K562 (cell line): Measurements from ENCODE around the gene ZNRF3. TPM values are rescaled to one million over a fixed set of nuclear protein-coding genes. Genes with fewer than 3 reads are reported as not detected.
"Not testable (repeated sequence)": the region's sequence is repeated elsewhere in the genome, so short reads cannot be mapped to it uniquely, and the experiment has no call there.

Experiments used
- ATAC-seq: fragments of 200-7000 bp; cut with Tn5 transposase; 3 replicates; pipeline ENCODE4 v1.9.1; 2020; ENCODE audit warnings: moderate library complexity
- BruUV-seq: library from RNA; stranded (reverse); fragments of 400-500 nt; replicated peaks from 2 replicates; lab custom pipeline; 2021; lab: Mats Ljungman, UMichigan
- CTCF ChIA-PET: fragments of 300-600 bp; formaldehyde crosslinking; extraction: SDS; loops from one replicate; lab custom pipeline; 2021; ENCODE audit warnings: low intra/inter-chr PET ratio; lab: Yijun Ruan, JAX
- POLR2A ChIA-PET: fragments of 300-600, 350-650 bp; sonication (Branson Sonifier 250); formaldehyde crosslinking; extraction: SDS; loops from one replicate; lab custom pipeline; 2021; ENCODE audit warnings: antibody characterized with exemption, inconsistent platforms; lab: Yijun Ruan, JAX
- DNase-seq, 4 experiments: peaks; one replicate each; pipeline versions ENCODE4 v3.0.0 to v3.0.0-alpha.2; 2011 to 2018; ENCODE audit warnings: low spot score in 3 of 4, mixed read lengths in 3 of 4; ENCODE audit errors: extremely low read depth in 1 of 4
- FAIRE-seq: peaks from 2 replicates; lab custom pipeline; 2011; peaks lifted over from hg19 to GRCh38; lab: Jason Lieb, UNC
- H2AFZ ChIP-seq: 2 replicates; pipeline ENCODE4 v1.6.0; 2011; ENCODE audit warnings: low read depth, low read length, control low read depth, inconsistent platforms
- H3K27ac ChIP-seq: fragments of 200-600 bp; 3 replicates; pipeline ENCODE4 v1.8.0; 2011; ENCODE audit warnings: low read depth, mild to moderate bottlenecking, control low read depth, inconsistent platforms, low read length, moderate library complexity, mixed read lengths; ENCODE audit errors: extremely low read depth
- H3K27me3 ChIP-seq, 2 experiments: fragments of 300-600 bp in 1 of 2; 2 replicates in 1 of 2; 3 replicates in 1 of 2; pipeline versions ENCODE4 v1.6.0 to v1.8.0; 2011; ENCODE audit warnings: inconsistent platforms in 2 of 2, low read length in 2 of 2, mild to moderate bottlenecking in 1 of 2, mixed read lengths in 1 of 2, moderate library complexity in 1 of 2; ENCODE audit not compliant: control insufficient read depth in 2 of 2, insufficient read depth in 2 of 2
- H3K36me3 ChIP-seq: fragments of 300-600 bp; 3 replicates; pipeline ENCODE4 v1.8.0; 2011; ENCODE audit warnings: mild to moderate bottlenecking, low read length, inconsistent platforms; ENCODE audit not compliant: control insufficient read depth, insufficient read depth
- H3K4me1 ChIP-seq, 2 experiments: fragments of 200-600 bp in 1 of 2; replicated peaks in 1 of 2; 2 replicates in 1 of 2; 3 replicates in 1 of 2; pipeline versions ENCODE4 v1.5.1 to v1.8.0; 2011; ENCODE audit warnings: inconsistent platforms in 2 of 2, low read length in 2 of 2, mild to moderate bottlenecking in 1 of 2, mixed read lengths in 1 of 2, moderate library complexity in 1 of 2; ENCODE audit not compliant: control insufficient read depth in 2 of 2, insufficient read depth in 2 of 2
- H3K4me2 ChIP-seq: 2 replicates; pipeline ENCODE4 v1.6.1; 2011; ENCODE audit warnings: low read length, control low read depth, inconsistent platforms, mixed read lengths; ENCODE audit not compliant: insufficient read depth
- H3K4me3 ChIP-seq: fragments of 200-600 bp; sonication (generic), shearing (Covaris generic); 2 replicates; pipeline ENCODE4 v1.5.1; 2016; ENCODE audit warnings: control low read depth, inconsistent platforms
- H3K79me2 ChIP-seq: fragments of 200-600 bp; 3 replicates; pipeline ENCODE4 v1.8.0; 2011; ENCODE audit warnings: low read length, inconsistent platforms; ENCODE audit not compliant: control insufficient read depth, insufficient read depth
- H3K9ac ChIP-seq, 2 experiments: 2 replicates each; pipeline versions ENCODE4 v1.6.0 to v1.6.1; 2011; ENCODE audit warnings: low read depth in 2 of 2, low read length in 2 of 2, control low read depth in 1 of 2, inconsistent platforms in 1 of 2, mild to moderate bottlenecking in 1 of 2, mixed read lengths in 1 of 2; ENCODE audit not compliant: insufficient read depth in 1 of 2
- H3K9me1 ChIP-seq: one replicate; pipeline ENCODE4 v1.6.0; 2011; ENCODE audit warnings: inconsistent platforms, mild to moderate bottlenecking, low read length, moderate library complexity; ENCODE audit not compliant: control insufficient read depth, insufficient read depth
- H3K9me3 ChIP-seq: replicated peaks from 2 replicates; pipeline ENCODE4 v1.5.1; 2011; ENCODE audit warnings: low read depth, low read length, inconsistent platforms; ENCODE audit not compliant: control insufficient read depth, insufficient read depth
- H4K20me1 ChIP-seq: replicated peaks from 2 replicates; pipeline ENCODE4 v1.6.1; 2011; ENCODE audit warnings: low read length, inconsistent platforms, mixed read lengths; ENCODE audit not compliant: control insufficient read depth, insufficient read depth
- KLF13 ChIP-seq: fragments of 450-650 bp; IDR thresholded peaks from 2 replicates; pipeline ENCODE4 v1.6.1; 2016; ENCODE audit warnings: missing genetic modification characterization, low read depth, mild to moderate bottlenecking, missing compliant biosample characterization, moderate library complexity, borderline replicate concordance
- NONO ChIP-seq, 2 experiments: fragments of 200-400 bp in 1 of 2; fragments of 450-650 bp in 1 of 2; formaldehyde crosslinking in 1 of 2; IDR thresholded peaks; 2 replicates each; pipeline ENCODE4 v1.6.1; 2017; ENCODE audit warnings: low read depth in 2 of 2, mild to moderate bottlenecking in 2 of 2, moderate library complexity in 2 of 2, low read length in 1 of 2
- RAD21 ChIP-seq, 2 experiments: fragments of 250-450 bp in 1 of 2; fragments of 450-650 bp in 1 of 2; sonication (Bioruptor Pico) in 1 of 2; formaldehyde crosslinking in 1 of 2; IDR thresholded peaks in 1 of 2; conservative IDR thresholded peaks in 1 of 2; 2 replicates each; pipeline versions ENCODE4 v1.4.0 to v1.8.0; 2020 to 2022; ENCODE audit warnings: mild to moderate bottlenecking in 2 of 2, moderate library complexity in 1 of 2
- WGBS: fragments of 100-300 bp; shearing (Covaris generic); methylation state at CpG from one replicate; pipeline ENCODE4 v1.1.6; 2016; ENCODE audit warnings: low coverage, mixed read lengths; ENCODE audit not compliant: insufficient coverage; ENCODE audit errors: missing lambda C conversion rate; 5-methylcytosine and 5-hydroxymethylcytosine counted together
- in situ Hi-C: fragments of 300-500 bp; cut with MboI; formaldehyde crosslinking; loops from 4 replicates; pipeline ENCODE4 v1.15.0; 2018; ENCODE audit warnings: inconsistent platforms, mixed read lengths
- intact Hi-C: fragments of 100-400 bp; cut with micrococcal nuclease; formaldehyde crosslinking; loops from 2 replicates; pipeline ENCODE4 v1.14.2; 2022
- polyA plus RNA-seq, 8 experiments: library from polyadenylated mRNA; depleted of rRNA in 4 of 8; stranded (reverse) in 5 of 8; unstranded in 3 of 8; fragments of >200 nt; fragmentation: Nextera tagmentation in 2 of 8; fragmentation: Illumina TruSeq in 1 of 8; extraction: Ambion mirVana in 2 of 8; extraction: Trizol in 1 of 8; gene quantifications; 2 replicates each; pipeline versions ENCODE4 v1.2.1 to v1.2.3, GENCODE V29; 2011 to 2014; ENCODE audit warnings: inconsistent platforms in 1 of 8, missing spikeins in 1 of 8
- total RNA-seq, 7 experiments: library from RNA; depleted of rRNA in 6 of 7; stranded (reverse); fragments of >200 nt in 6 of 7; fragmentation: Illumina TruSeq in 2 of 7; extraction: Trizol in 2 of 7; gene quantifications; 2 replicates each; pipeline versions ENCODE4 v1.2.1 to v1.2.3, GENCODE V29; 2011 to 2021; ENCODE audit warnings: low replicate concordance in 1 of 7
- TF ChIP-seq, protein P1 (sequence below), 2 experiments: fragments of 450-650 bp in 1 of 2; sonication (generic) in 1 of 2; formaldehyde crosslinking in 1 of 2; IDR thresholded peaks in 1 of 2; conservative IDR thresholded peaks in 1 of 2; 2 replicates each; pipeline versions ENCODE4 v1.6.1 to v1.8.1; 2016 to 2023; ENCODE audit warnings: mild to moderate bottlenecking in 2 of 2, moderate library complexity in 2 of 2, inconsistent platforms in 1 of 2, missing genetic modification reagents in 1 of 2
- TF ChIP-seq, protein P2 (sequence below), 3 experiments: fragments of 200-800 bp in 1 of 3; fragments of 250-450 bp in 1 of 3; fragments of 450-650 bp in 1 of 3; sonication (Bioruptor Pico) in 1 of 3; sonication (Bioruptor generic) in 1 of 3; formaldehyde crosslinking in 1 of 3; IDR thresholded peaks; 2 replicates each; pipeline versions ENCODE4 v1.6.1 to v1.8.0; 2016 to 2022; ENCODE audit warnings: mild to moderate bottlenecking in 2 of 3, missing genetic modification characterization in 2 of 3, missing compliant biosample characterization in 1 of 3, moderate library complexity in 1 of 3

The ZNRF3 gene
- total and polyA plus RNA-seq, 9 of the 15 experiments (the other 6 are each of a cell fraction or from before 2014, with no cell fraction given): 0.41 to 5.9 (median 1.7) TPM

DNA sequence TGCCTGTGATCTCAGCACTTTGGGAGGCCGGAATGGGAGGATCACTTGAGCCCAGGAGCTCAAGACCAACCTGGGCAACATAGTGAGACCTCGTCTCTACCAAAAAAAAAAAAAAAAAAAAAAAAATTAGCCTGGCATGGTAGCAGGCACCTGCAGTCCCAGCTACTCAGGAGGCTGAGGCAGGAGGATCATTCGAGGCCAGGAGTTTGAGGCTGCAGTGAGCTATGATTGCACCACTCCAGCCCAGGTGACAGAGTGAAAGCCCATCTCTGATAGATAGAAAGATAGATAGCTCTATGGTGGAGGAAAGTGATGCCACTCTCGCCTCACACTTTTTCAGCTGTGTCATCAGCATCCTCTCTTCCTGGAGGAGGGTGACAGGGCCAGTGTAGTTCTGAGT lies 156.3 kb downstream of the ZNRF3 start:
- intact Hi-C loops: loop anchor here (1.0 to 5.0 kb wide), 3 partner anchors 184 to 437 kb away; no protein-coding TSS in a partner anchor
- H3K4me3 ChIP-seq, H3K9me3 ChIP-seq, H3K9me1 ChIP-seq, BruUV-seq, H3K27me3 ChIP-seq, H3K4me1 ChIP-seq, H3K79me2 ChIP-seq, FAIRE-seq, H3K4me2 ChIP-seq, ATAC-seq, H3K27ac ChIP-seq, H4K20me1 ChIP-seq, DNase-seq, H2AFZ ChIP-seq, H3K36me3 ChIP-seq, H3K9ac ChIP-seq: not testable (repeated sequence)
- in situ Hi-C loops: loop anchor here (5.0 kb wide), 2 partner anchors 182 to 437 kb away; no protein-coding TSS in a partner anchor
- 45% methylated on average over 1 of the region's 4 CpGs for WGBS
- POLR2A ChIA-PET: interaction anchor here (0.6 to 1.2 kb wide), 3 partner anchors 163 to 239 kb away, joined by 3 to 4 read pairs (median 4); partner anchors contain the start of gene XBP1
- CTCF ChIA-PET: interaction anchor here (0.6 to 3.1 kb wide), 4 partner anchors 184 to 1153 kb away, joined by 3 to 33 read pairs (median 4); no protein-coding TSS in a partner anchor

DNA sequence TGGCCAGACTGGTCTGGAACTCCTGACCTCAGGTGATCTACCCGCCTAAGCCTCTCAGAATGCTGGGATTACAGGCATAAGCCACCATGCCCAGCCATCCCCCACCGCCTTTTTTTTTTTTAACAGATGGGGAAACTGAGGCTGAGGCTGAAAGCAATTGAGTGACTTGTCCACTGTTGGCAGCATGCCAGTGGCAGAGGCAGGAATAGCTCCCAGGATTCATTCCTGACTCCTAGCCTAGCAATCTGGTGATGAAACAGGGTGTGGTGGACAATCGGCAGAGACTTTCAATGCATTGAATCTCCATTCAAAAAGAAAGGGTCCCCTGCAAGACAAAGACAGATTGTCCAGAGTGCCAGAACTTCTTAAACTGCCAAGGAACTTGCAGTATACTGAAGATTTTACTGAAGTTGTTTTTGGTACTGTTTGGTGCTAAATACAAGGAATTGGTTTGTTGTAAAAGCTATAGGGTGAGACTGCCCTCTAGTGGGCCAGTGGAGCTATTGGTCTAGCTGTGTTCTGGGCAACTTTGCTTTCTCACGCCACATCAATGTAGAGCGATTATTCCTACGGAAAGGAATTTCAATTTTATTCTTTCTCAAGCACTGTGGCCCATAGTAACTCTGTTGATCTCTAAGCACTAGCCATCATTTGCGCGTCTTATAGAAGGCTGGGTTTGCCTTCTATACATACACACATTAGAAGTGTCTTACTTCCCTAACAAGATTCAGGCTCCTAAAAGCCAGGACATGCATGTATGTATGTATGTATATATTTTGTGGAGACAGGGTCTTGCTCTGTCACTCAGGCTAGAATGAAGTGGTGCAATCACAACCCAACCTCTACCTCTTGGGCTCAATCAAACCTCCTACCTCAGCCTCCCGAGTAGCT lies 157.3 kb downstream of the ZNRF3 start:
- no peaks in the 10 kb centered on the region for H3K79me2 ChIP-seq
- H3K9ac ChIP-seq: no peak overlapping the region
- BruUV-seq: no TSS peak
- ATAC-seq (peak; percentile 88), FAIRE-seq (peak; percentile 96), DNase-seq (peak; percentile 45 to 77 (median 50))
- ChIA-PET CTCF (interaction anchor here (0.5 to 3.1 kb wide), 6 partner anchors 185 to 1154 kb away, joined by 3 to 33 read pairs (median 4); no protein-coding TSS in a partner anchor), POLR2A (interaction anchor here (0.6 to 1.4 kb wide), 4 partner anchors 9 to 242 kb away, joined by 3 to 7 read pairs (median 4); no protein-coding TSS in a partner anchor)
- H2AFZ ChIP-seq: no peak overlapping the region
- H3K4me2 ChIP-seq: no peak overlapping the region
- H3K4me3 ChIP-seq: no peak overlapping the region
- H3K4me1 ChIP-seq: no peaks in the 10 kb centered on the region; a peak in 1 of 5 replicates
- H3K9me3 ChIP-seq: no peaks in the 10 kb centered on the region
- no peaks in the 10 kb centered on the region for H3K27me3 ChIP-seq
- H3K27ac ChIP-seq: no peak overlapping the region
- H3K9me1 ChIP-seq: no peaks in the 10 kb centered on the region
- in situ Hi-C loops: no loop called here
- WGBS: 40% methylated on average over 8 of the region's 9 CpGs
- peaks cover 13% of the 10 kb centered on the region; the same call in 2 of the 3 replicates for H3K36me3 ChIP-seq
- intact Hi-C loops: loop anchor here (1.0 to 5.0 kb wide), 3 partner anchors 185 to 438 kb away; no protein-coding TSS in a partner anchor
- H4K20me1 ChIP-seq: no peaks in the 10 kb centered on the region
- TF ChIP-seq, protein P1, sequence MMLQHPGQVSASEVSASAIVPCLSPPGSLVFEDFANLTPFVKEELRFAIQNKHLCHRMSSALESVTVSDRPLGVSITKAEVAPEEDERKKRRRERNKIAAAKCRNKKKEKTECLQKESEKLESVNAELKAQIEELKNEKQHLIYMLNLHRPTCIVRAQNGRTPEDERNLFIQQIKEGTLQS (IDR thresholded peaks at IDR 0.05): no peak
- TF ChIP-seq, protein P1 (CRISPR knock-in tag; conservative IDR thresholded peaks at IDR 0.05): no peak
- TF ChIP-seq, protein P2, sequence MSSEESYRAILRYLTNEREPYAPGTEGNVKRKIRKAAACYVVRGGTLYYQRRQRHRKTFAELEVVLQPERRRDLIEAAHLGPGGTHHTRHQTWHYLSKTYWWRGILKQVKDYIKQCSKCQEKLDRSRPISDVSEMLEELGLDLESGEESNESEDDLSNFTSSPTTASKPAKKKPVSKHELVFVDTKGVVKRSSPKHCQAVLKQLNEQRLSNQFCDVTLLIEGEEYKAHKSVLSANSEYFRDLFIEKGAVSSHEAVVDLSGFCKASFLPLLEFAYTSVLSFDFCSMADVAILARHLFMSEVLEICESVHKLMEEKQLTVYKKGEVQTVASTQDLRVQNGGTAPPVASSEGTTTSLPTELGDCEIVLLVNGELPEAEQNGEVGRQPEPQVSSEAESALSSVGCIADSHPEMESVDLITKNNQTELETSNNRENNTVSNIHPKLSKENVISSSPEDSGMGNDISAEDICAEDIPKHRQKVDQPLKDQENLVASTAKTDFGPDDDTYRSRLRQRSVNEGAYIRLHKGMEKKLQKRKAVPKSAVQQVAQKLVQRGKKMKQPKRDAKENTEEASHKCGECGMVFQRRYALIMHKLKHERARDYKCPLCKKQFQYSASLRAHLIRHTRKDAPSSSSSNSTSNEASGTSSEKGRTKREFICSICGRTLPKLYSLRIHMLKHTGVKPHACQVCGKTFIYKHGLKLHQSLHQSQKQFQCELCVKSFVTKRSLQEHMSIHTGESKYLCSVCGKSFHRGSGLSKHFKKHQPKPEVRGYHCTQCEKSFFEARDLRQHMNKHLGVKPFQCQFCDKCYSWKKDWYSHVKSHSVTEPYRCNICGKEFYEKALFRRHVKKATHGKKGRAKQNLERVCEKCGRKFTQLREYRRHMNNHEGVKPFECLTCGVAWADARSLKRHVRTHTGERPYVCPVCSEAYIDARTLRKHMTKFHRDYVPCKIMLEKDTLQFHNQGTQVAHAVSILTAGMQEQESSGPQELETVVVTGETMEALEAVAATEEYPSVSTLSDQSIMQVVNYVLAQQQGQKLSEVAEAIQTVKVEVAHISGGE (CRISPR knock-in tag; IDR thresholded peaks at IDR 0.05): no peak
- no peak for TF ChIP-seq NONO (IDR thresholded peaks at IDR 0.05; ENCODE audit: low read depth in 2 of 2, low read length in 1 of 2)
- peak; percentile 76 to 88 for TF ChIP-seq RAD21 (CRISPR knock-in tag; conservative IDR thresholded peaks at IDR 0.05 in 1 of 2, IDR thresholded peaks at IDR 0.05 in 1 of 2)
- no peak for TF ChIP-seq KLF13 (tag)
